HepG2 (cell line): ENCODE measurements around the gene MSRB2. TPM values are rescaled to one million over a fixed set of nuclear protein-coding genes. Genes with fewer than 3 reads are reported as not detected.

Experiments used
- ATAC-seq: fragments of 200-7000 bp; cut with Tn5 transposase; 3 replicates; pipeline ENCODE4 v1.9.1; 2020; ENCODE audit warnings: mild to moderate bottlenecking, moderate library complexity
- BruUV-seq: library from RNA; stranded (reverse); fragments of 400-500 nt; replicated peaks from 2 replicates; lab custom pipeline; 2021; lab: Mats Ljungman, UMichigan
- CTCF ChIA-PET: fragments of 300-600 bp; formaldehyde crosslinking; extraction: SDS; loops from one replicate; lab custom pipeline; 2021; ENCODE audit warnings: low total read pairs, inconsistent platforms, low intra/inter-chr PET ratio; lab: Yijun Ruan, JAX
- POLR2A ChIA-PET: fragments of 350-600 bp; sonication (Branson Sonifier 250); formaldehyde crosslinking; loops from one replicate; lab custom pipeline; 2020; ENCODE audit warnings: antibody characterized with exemption, inconsistent platforms; lab: Yijun Ruan, JAX
- DNase-seq: peaks from one replicate; pipeline ENCODE4 v3.0.0-alpha.2; 2015; ENCODE audit warnings: low spot score
- FAIRE-seq: peaks from 3 replicates; lab custom pipeline; 2011; peaks lifted over from hg19 to GRCh38; lab: Jason Lieb, UNC
- H2AFZ ChIP-seq: one replicate; pipeline ENCODE4 v1.6.1; 2011; ENCODE audit warnings: low read length, inconsistent platforms
- H3K27ac ChIP-seq: fragments of 300-600 bp; 3 replicates; pipeline ENCODE4 v1.8.0; 2011; ENCODE audit warnings: mixed run types, mild to moderate bottlenecking, mixed read lengths, low read length, inconsistent platforms; ENCODE audit not compliant: insufficient read depth; ENCODE audit errors: extremely low read length
- H3K27me3 ChIP-seq, 2 experiments: fragments of 200-600 bp in 1 of 2; 2 replicates in 1 of 2; 3 replicates in 1 of 2; pipeline versions ENCODE4 v1.6.0 to v1.8.0; 2011; ENCODE audit warnings: low read length in 2 of 2, mild to moderate bottlenecking in 2 of 2, moderate library complexity in 2 of 2, inconsistent platforms in 1 of 2; ENCODE audit not compliant: insufficient read depth in 2 of 2, control insufficient read depth in 1 of 2
- H3K36me3 ChIP-seq, 2 experiments: fragments of 200-600 bp in 1 of 2; replicated peaks in 1 of 2; 2 replicates in 1 of 2; 3 replicates in 1 of 2; pipeline versions ENCODE4 v1.5.1 to v1.8.0; 2011; ENCODE audit warnings: low read length in 2 of 2, inconsistent platforms in 1 of 2; ENCODE audit not compliant: insufficient read depth in 2 of 2, control insufficient read depth in 1 of 2
- H3K4me1 ChIP-seq: 2 replicates; pipeline ENCODE4 v1.5.1; 2012; ENCODE audit warnings: low read length, inconsistent platforms; ENCODE audit not compliant: insufficient read depth
- H3K4me2 ChIP-seq: 2 replicates; pipeline ENCODE4 v1.6.0; 2011; ENCODE audit warnings: low read depth, low read length, inconsistent platforms
- H3K4me3 ChIP-seq, 3 experiments: fragments of 200-600 bp in 1 of 3; sonication (generic), shearing (Covaris generic) in 1 of 3; replicated peaks in 1 of 3; 2 replicates each; pipeline ENCODE4 v1.5.1; 2011 to 2016; ENCODE audit warnings: low read length in 3 of 3, inconsistent platforms in 2 of 3, low read depth in 2 of 3, mild to moderate bottlenecking in 2 of 3, control low read depth in 1 of 3, mixed read lengths in 1 of 3; ENCODE audit not compliant: insufficient read depth in 1 of 3
- H3K79me2 ChIP-seq: one replicate; pipeline ENCODE4 v1.6.1; 2011; ENCODE audit warnings: low read length, inconsistent platforms; ENCODE audit not compliant: insufficient read depth
- H3K9ac ChIP-seq: 2 replicates; pipeline ENCODE4 v1.6.0; 2011; ENCODE audit warnings: mild to moderate bottlenecking, low read depth, low read length, inconsistent platforms; ENCODE audit not compliant: insufficient read depth
- H3K9me3 ChIP-seq: 2 replicates; pipeline ENCODE4 v1.5.1; 2012; ENCODE audit warnings: mild to moderate bottlenecking, low read length
- H4K20me1 ChIP-seq: 2 replicates; pipeline ENCODE4 v1.6.0; 2011; ENCODE audit warnings: inconsistent platforms, mild to moderate bottlenecking, low read length, moderate library complexity; ENCODE audit not compliant: insufficient read depth
- BHLHE40 ChIP-seq: IDR thresholded peaks from 2 replicates; pipeline ENCODE4 v1.6.1; 2011; ENCODE audit warnings: low read length, improper control_type of control experiment
- CEBPG ChIP-seq: IDR thresholded peaks from 2 replicates; pipeline ENCODE4 v1.6.1; 2016
- MYC ChIP-seq: sonication (generic); formaldehyde crosslinking; IDR thresholded peaks from 2 replicates; pipeline ENCODE4 v1.9.0; 2021; ENCODE audit warnings: missing genetic modification reagents, borderline replicate concordance
- RFXANK ChIP-seq: IDR thresholded peaks from 2 replicates; pipeline ENCODE4 v1.6.1; 2016
- SUZ12 ChIP-seq: fragments of 150-350 bp; IDR thresholded peaks from 2 replicates; pipeline ENCODE4 v1.6.1; 2014; ENCODE audit warnings: low read depth, low read length
- ZBTB1 ChIP-seq: sonication (generic); formaldehyde crosslinking; IDR thresholded peaks from 2 replicates; pipeline ENCODE4 v1.4.0; 2020; ENCODE audit warnings: missing genetic modification reagents, borderline replicate concordance
- ZNF10 ChIP-seq: sonication (generic); formaldehyde crosslinking; IDR thresholded peaks from 2 replicates; pipeline ENCODE4 v1.4.0; 2020; ENCODE audit warnings: mild to moderate bottlenecking, low read depth, missing genetic modification reagents, borderline replicate concordance
- ZNF142 ChIP-seq: sonication (generic); formaldehyde crosslinking; IDR thresholded peaks from 2 replicates; pipeline ENCODE4 v1.4.0; 2020; ENCODE audit warnings: missing genetic modification reagents
- ZNF180 ChIP-seq: sonication (generic); formaldehyde crosslinking; IDR thresholded peaks from 2 replicates; pipeline ENCODE4 v1.4.0; 2020; ENCODE audit warnings: low read depth, missing genetic modification reagents, borderline replicate concordance
- ZNF280D ChIP-seq: sonication (generic); formaldehyde crosslinking; IDR thresholded peaks from 2 replicates; pipeline ENCODE4 v1.5.1; 2020; ENCODE audit warnings: mild to moderate bottlenecking, missing genetic modification reagents
- ZNF3 ChIP-seq: IDR thresholded peaks from 2 replicates; pipeline ENCODE4 v1.7.0; 2017; ENCODE audit warnings: inconsistent platforms
- ZNF615 ChIP-seq: sonication (generic); formaldehyde crosslinking; IDR thresholded peaks from 2 replicates; pipeline ENCODE4 v1.5.0; 2020; ENCODE audit warnings: mild to moderate bottlenecking, missing genetic modification reagents, borderline replicate concordance
- ZNF713 ChIP-seq: sonication (generic); formaldehyde crosslinking; IDR thresholded peaks from 2 replicates; pipeline ENCODE4 v1.4.0; 2020; ENCODE audit warnings: mild to moderate bottlenecking, missing genetic modification reagents
- ZNF878 ChIP-seq: sonication (generic); formaldehyde crosslinking; IDR thresholded peaks from 2 replicates; pipeline ENCODE4 v1.8.1; 2023; ENCODE audit warnings: mild to moderate bottlenecking, missing genetic modification reagents, moderate library complexity
- WGBS: methylation state at CpG from one replicate; pipeline ENCODE4 v1.1.6; 2017; ENCODE audit warnings: low lambda C conversion rate; 5-methylcytosine and 5-hydroxymethylcytosine counted together
- in situ Hi-C: cut with HindIII; loops from 2 replicates; pipeline ENCODE4 v1.10.0; 2017; ENCODE audit warnings: low pct_unique_long_range_greater_than_20kb; ENCODE audit not compliant: extremely low pct_ligation_motif_present
- intact Hi-C: fragments of 100-400 bp; cut with micrococcal nuclease; formaldehyde crosslinking; loops from one replicate; pipeline ENCODE4 v1.10.0; 2022; ENCODE audit not compliant: unreplicated experiment
- polyA plus RNA-seq, 8 experiments: library from polyadenylated mRNA; depleted of rRNA in 3 of 8; stranded (reverse) in 7 of 8; unstranded in 1 of 8; fragments of >200 nt; fragmentation: Illumina TruSeq in 4 of 8; extraction: Trizol in 4 of 8; gene quantifications; 2 replicates each; pipeline versions ENCODE4 v1.2.1 to v1.2.3, GENCODE V29; 2011 to 2016; ENCODE audit warnings: low read depth in 4 of 8, missing spikeins in 1 of 8, mixed read lengths in 1 of 8; ENCODE audit not compliant: insufficient read depth in 1 of 8
- total RNA-seq, 5 experiments: library from RNA; depleted of rRNA; stranded (reverse); fragments of >200 nt; fragmentation: Illumina TruSeq; extraction: Trizol; gene quantifications; 2 replicates each; pipeline ENCODE4 v1.2.3, GENCODE V29; 2016; ENCODE audit warnings: low read depth in 1 of 5

The MSRB2 gene
- total and polyA plus RNA-seq, 2 of the 13 experiments (the other 11 are each of a cell fraction or from before 2014, with no cell fraction given): 8.3 to 22.1 TPM

GRCh38 chr10:23096802-23097549, 1.6 kb downstream of the MSRB2 start:
- no peak overlapping the region for H3K27ac ChIP-seq
- intact Hi-C loops (loop anchor here (5.0 kb wide), 1 partner anchor 60 kb away; no protein-coding TSS in a partner anchor), in situ Hi-C loops (no loop called here)
- no peaks in the 10 kb centered on the region for H3K36me3 ChIP-seq
- ChIA-PET POLR2A (no interaction called here), CTCF (no interaction called here)
- H3K9me3 ChIP-seq: peaks cover 4% of the 10 kb centered on the region; the same call in 1 of the 2 replicates
- no peaks in the 10 kb centered on the region for H3K27me3 ChIP-seq
- H3K4me3 ChIP-seq: peak overlapping the region; percentile 81 to 90 (median 81); a peak in 5 of 6 replicates
- no peaks in the 10 kb centered on the region for H4K20me1 ChIP-seq
- peak overlapping the region; percentile 91 for H3K4me2 ChIP-seq
- DNase-seq (no peak), FAIRE-seq (no peak), ATAC-seq (no peak)
- peaks cover 9% of the 10 kb centered on the region for H3K79me2 ChIP-seq
- H2AFZ ChIP-seq: no peak overlapping the region
- H3K4me1 ChIP-seq: peaks cover 55% of the 10 kb centered on the region
- peak overlapping the region; percentile 91 for H3K9ac ChIP-seq
- WGBS: 87% methylated on average over 8 of the region's 8 CpGs
- TSS peak; percentile 77 for BruUV-seq
- TF ChIP-seq ZNF713 (CRISPR knock-in tag) (no peak), ZNF180 (CRISPR knock-in tag) (no peak), BHLHE40 (no peak), ZBTB1 (CRISPR knock-in tag) (no peak), ZNF615 (no peak), ZNF10 (CRISPR knock-in tag) (no peak), ZNF878 (no peak), SUZ12 (no peak), ZNF142 (CRISPR knock-in tag) (no peak), ZNF280D (peak; percentile 60; the same call in 1 of the 2 replicates), ZNF3 (CRISPR knock-in tag) (no peak), CEBPG (CRISPR knock-in tag) (peak; percentile 30; the same call in 1 of the 2 replicates), MYC (CRISPR knock-in tag) (no peak), RFXANK (no peak)
